Epithelial cell of proximal tubule (primary cell): ENCODE measurements around the gene CHST13. TPM values are rescaled to one million over a fixed set of nuclear protein-coding genes. Genes with fewer than 3 reads are reported as not detected.

ENCODE experiments used
- DNase-seq: peaks from one replicate; pipeline ENCODE4 v3.0.0-alpha.2; 2011; ENCODE audit warnings: low read depth
- H3K4me3 ChIP-seq: 2 replicates; pipeline ENCODE4 v1.5.1; 2011; ENCODE audit warnings: low read depth, mild to moderate bottlenecking, low read length
- CTCF ChIP-seq: conservative IDR thresholded peaks from 2 replicates; pipeline ENCODE4 v1.5.1; 2012; ENCODE audit warnings: low read depth, mild to moderate bottlenecking, low read length
- total RNA-seq: library from RNA; depleted of rRNA; stranded (reverse); fragments of >200 nt; gene quantifications from 2 replicates; pipeline ENCODE4 v1.2.3, GENCODE V29; 2015

The CHST13 gene
- total RNA-seq, 1 donor from 2014 or later, result 0.29 TPM

- no peak overlapping the region for H3K4me3 ChIP-seq
- no peak for TF ChIP-seq CTCF
- no peak for DNase-seq
Observed at GRCh38 chr3:126498929-126499328, 25.0 kb upstream of the CHST13 start.

- no peak for DNase-seq
- no peak for TF ChIP-seq CTCF
Observed at GRCh38 chr3:126499401-126499800, 24.6 kb upstream of the CHST13 start.

GRCh38 chr3:126500016-126500415, 23.9 kb upstream of the CHST13 start:
- no peak for DNase-seq
- no peak overlapping the region for H3K4me3 ChIP-seq
- no peak for TF ChIP-seq CTCF

More at GRCh38 chr3:126499401-126499800, 24.6 kb upstream of the CHST13 start:
- H3K4me3 ChIP-seq, result no peak overlapping the region

- no peak for DNase-seq
- no peak overlapping the region for H3K4me3 ChIP-seq
- no peak for TF ChIP-seq CTCF
Observed at GRCh38 chr3:126501054-126501453, 22.9 kb upstream of the CHST13 start.

- no peak for TF ChIP-seq CTCF
- H3K4me3 ChIP-seq, result no peak overlapping the region
- DNase-seq, result no peak
Observed at GRCh38 chr3:126501736-126502135, 22.2 kb upstream of the CHST13 start.

- TF ChIP-seq CTCF, result no peak
- no peak for DNase-seq
- no peak overlapping the region for H3K4me3 ChIP-seq
Observed at GRCh38 chr3:126502656-126503055, 21.3 kb upstream of the CHST13 start.

GRCh38 chr3:126503701-126504100, 20.3 kb upstream of the CHST13 start:
- no peak for TF ChIP-seq CTCF
- no peak overlapping the region for H3K4me3 ChIP-seq
- DNase-seq, result no peak
